Activated naive CD8-positive, alpha-beta T cell treated with anti-CD3 and anti-CD28 coated beads for 36 hours (primary cell): Measurements from ENCODE around the gene MITF. TPM values are rescaled to one million over a fixed set of nuclear protein-coding genes. Genes with fewer than 3 reads are reported as not detected.

Experiments used
- DNase-seq: peaks from one replicate; pipeline ENCODE4 v3.0.0; 2021
- H3K27ac Mint-ChIP-seq: one replicate; pipeline ENCODE4 v1.8.0; 2022; ENCODE audit warnings: mild to moderate bottlenecking, moderate library complexity, mixed read lengths
- H3K27me3 Mint-ChIP-seq: one replicate; pipeline ENCODE4 v1.8.0; 2022; ENCODE audit warnings: mild to moderate bottlenecking, mixed read lengths
- H3K36me3 Mint-ChIP-seq: one replicate; pipeline ENCODE4 v1.8.0; 2021; ENCODE audit warnings: mild to moderate bottlenecking, mixed read lengths
- H3K4me1 Mint-ChIP-seq: one replicate; pipeline ENCODE4 v1.8.0; 2021; ENCODE audit warnings: mixed read lengths
- H3K4me3 Mint-ChIP-seq: one replicate; pipeline ENCODE4 v1.8.0; 2022; ENCODE audit warnings: mild to moderate bottlenecking, moderate library complexity, mixed read lengths
- H3K9me3 Mint-ChIP-seq: one replicate; pipeline ENCODE4 v1.8.0; 2022; ENCODE audit warnings: mixed read lengths
- total RNA-seq, 2 experiments: library from RNA; stranded (reverse); gene quantifications; one replicate each; pipeline ENCODE4 v1.2.3, GENCODE V29; 2021

MITF gene
- total RNA-seq, 2 experiments from 2014 or later: 0.06 to 0.25 TPM

- Mint-ChIP-seq H3K36me3 (no peaks in the 10 kb centered on the region), H3K27ac (no peak overlapping the region), H3K27me3 (no peaks in the 10 kb centered on the region), H3K4me1 (no peaks in the 10 kb centered on the region), H3K4me3 (no peak overlapping the region), H3K9me3 (no peaks in the 10 kb centered on the region)
- no peak for DNase-seq
Measured at GRCh38 chr3:70000028-70000410, 260.8 kb downstream of the MITF start.

GRCh38 chr3:70000563-70001081, 261.4 kb downstream of the MITF start:
- Mint-ChIP-seq H3K36me3 (no peaks in the 10 kb centered on the region), H3K9me3 (no peaks in the 10 kb centered on the region), H3K27me3 (no peaks in the 10 kb centered on the region), H3K4me1 (no peaks in the 10 kb centered on the region), H3K4me3 (no peak overlapping the region), H3K27ac (no peak overlapping the region)
- DNase-seq: no peak

GRCh38 chr3:70003119-70003518, 263.9 kb downstream of the MITF start:
- Mint-ChIP-seq H3K9me3 (peaks cover 8% of the 10 kb centered on the region), H3K27ac (no peak overlapping the region), H3K36me3 (no peaks in the 10 kb centered on the region), H3K4me1 (no peaks in the 10 kb centered on the region), H3K4me3 (no peak overlapping the region), H3K27me3 (peaks cover 3% of the 10 kb centered on the region)
- no peak for DNase-seq

GRCh38 chr3:70006089-70006488, 266.8 kb downstream of the MITF start:
- H3K9me3 Mint-ChIP-seq: peaks cover 8% of the 10 kb centered on the region
- no peaks in the 10 kb centered on the region for H3K36me3 Mint-ChIP-seq
- H3K27me3 Mint-ChIP-seq: peaks cover 3% of the 10 kb centered on the region
- H3K4me3 Mint-ChIP-seq: no peak overlapping the region
- H3K27ac Mint-ChIP-seq: no peak overlapping the region
- DNase-seq: no peak
- no peaks in the 10 kb centered on the region for H3K4me1 Mint-ChIP-seq

- DNase-seq: no peak
- H3K36me3 Mint-ChIP-seq: no peaks in the 10 kb centered on the region
- peaks cover 8% of the 10 kb centered on the region for H3K9me3 Mint-ChIP-seq
- H3K4me1 Mint-ChIP-seq: no peaks in the 10 kb centered on the region
- H3K4me3 Mint-ChIP-seq: no peak overlapping the region
- no peak overlapping the region for H3K27ac Mint-ChIP-seq
- peaks cover 7% of the 10 kb centered on the region for H3K27me3 Mint-ChIP-seq
Measured at GRCh38 chr3:70010346-70010745, 271.1 kb downstream of the MITF start.

GRCh38 chr3:70011582-70011981, 272.3 kb downstream of the MITF start:
- no peak for DNase-seq
- no peaks in the 10 kb centered on the region for H3K4me1 Mint-ChIP-seq
- peaks cover 7% of the 10 kb centered on the region for H3K27me3 Mint-ChIP-seq
- H3K4me3 Mint-ChIP-seq: no peak overlapping the region
- peaks cover 8% of the 10 kb centered on the region for H3K9me3 Mint-ChIP-seq
- no peaks in the 10 kb centered on the region for H3K36me3 Mint-ChIP-seq
- H3K27ac Mint-ChIP-seq: no peak overlapping the region
